Endometrial microvascular endothelial cells (primary cell): ENCODE data around the gene ZNRF2. TPM values are rescaled to one million over a fixed set of nuclear protein-coding genes. Genes with fewer than 3 reads are reported as not detected.
"Not testable (repeated sequence)": the region's sequence is repeated elsewhere in the genome, so short reads cannot be mapped to it uniquely, and the experiment has no call there.

Experiments
- in situ Hi-C: cut with HindIII; loops from 2 replicates; pipeline ENCODE4 v1.10.0; 2017; ENCODE audit warnings: low sequenced_read_pairs, low pct_unique_long_range_greater_than_20kb; ENCODE audit errors: inconsistent ontology term
- total RNA-seq: library from RNA; depleted of rRNA; stranded (reverse); fragments of >200 nt; gene quantifications from one replicate; pipeline ENCODE4 v1.2.3, GENCODE V29; 2015; ENCODE audit errors: inconsistent ontology term

ZNRF2 gene
- total RNA-seq, 1 donor from 2014 or later = 7.4 TPM

- in situ Hi-C loops = no loop called here
These were observed 93.9 kb downstream of the ZNRF2 start for GRCh38 chr7:30378275-30378674.

GRCh38 chr7:30379131-30379530 lies 94.7 kb downstream of the ZNRF2 start:
- in situ Hi-C loops = no loop called here

- in situ Hi-C loops = no loop called here
These were observed 95.3 kb downstream of the ZNRF2 start for GRCh38 chr7:30379741-30380140.

GRCh38 chr7:30380294-30380693 lies 95.9 kb downstream of the ZNRF2 start:
- in situ Hi-C loops = no loop called here

- in situ Hi-C loops = not testable (repeated sequence)
These were observed 96.4 kb downstream of the ZNRF2 start for GRCh38 chr7:30380824-30381223.

GRCh38 chr7:30382607-30383006 lies 98.2 kb downstream of the ZNRF2 start:
- in situ Hi-C loops = no loop called here

- in situ Hi-C loops = no loop called here
These were observed 105.4 kb downstream of the ZNRF2 start for GRCh38 chr7:30389791-30390190.

- in situ Hi-C loops = no loop called here
These were observed 106.6 kb downstream of the ZNRF2 start for GRCh38 chr7:30390736-30391636.

GRCh38 chr7:30391806-30392205 lies 107.4 kb downstream of the ZNRF2 start:
- in situ Hi-C loops = no loop called here

GRCh38 chr7:30395676-30396075 lies 111.3 kb downstream of the ZNRF2 start:
- in situ Hi-C loops = no loop called here

GRCh38 chr7:30396389-30396788 lies 112.0 kb downstream of the ZNRF2 start:
- in situ Hi-C loops = no loop called here

- in situ Hi-C loops = no loop called here
These were observed 119.1 kb downstream of the ZNRF2 start for GRCh38 chr7:30403477-30403876.

GRCh38 chr7:30405179-30405578 lies 120.8 kb downstream of the ZNRF2 start:
- in situ Hi-C loops = no loop called here

GRCh38 chr7:30406664-30407425 lies 122.4 kb downstream of the ZNRF2 start:
- in situ Hi-C loops = no loop called here

- in situ Hi-C loops = no loop called here
These were observed 126.8 kb downstream of the ZNRF2 start for GRCh38 chr7:30411173-30411572.

- in situ Hi-C loops = no loop called here
These were observed 127.5 kb downstream of the ZNRF2 start for GRCh38 chr7:30411897-30412296.

- in situ Hi-C loops = no loop called here
These were observed 128.5 kb downstream of the ZNRF2 start for GRCh38 chr7:30412782-30413504.

- in situ Hi-C loops = no loop called here
These were observed 129.5 kb downstream of the ZNRF2 start for GRCh38 chr7:30413864-30414263.
